H1 (cell line): ENCODE data around the gene MTARC2. TPM values are rescaled to one million over a fixed set of nuclear protein-coding genes. Genes with fewer than 3 reads are reported as not detected.

Source experiments
- CTCF ChIA-PET: fragments of 300-600 bp; sonication (Branson Sonifier 250); formaldehyde crosslinking; loops from one replicate; lab custom pipeline; 2021; ENCODE audit not compliant: partially characterized antibody; lab: Charles Lee
- POLR2A ChIA-PET: fragments of 300-600 bp; sonication (Branson Sonifier 250); formaldehyde crosslinking; loops from one replicate; lab custom pipeline; 2021; ENCODE audit warnings: inconsistent platforms; ENCODE audit not compliant: partially characterized antibody; lab: Charles Lee
- DNase-seq, 2 experiments: peaks; one replicate each; pipeline versions ENCODE4 v3.0.0 to v3.0.0-alpha.2; 2010 to 2022; ENCODE audit warnings: low spot score in 2 of 2, low read depth in 1 of 2, mixed read lengths in 1 of 2
- FAIRE-seq: peaks from 2 replicates; lab custom pipeline; 2011; peaks lifted over from hg19 to GRCh38; lab: Jason Lieb, UNC
- H2AFZ ChIP-seq: 2 replicates; pipeline ENCODE4 v1.8.1; 2012; ENCODE audit warnings: low read length, inconsistent platforms
- H2AK5ac ChIP-seq: 2 replicates; pipeline ENCODE4 v1.6.1; 2013; ENCODE audit warnings: low read depth, low read length
- H2BK120ac ChIP-seq: replicated peaks from 2 replicates; pipeline ENCODE3; 2013; ENCODE audit warnings: low read depth, low read length, inconsistent platforms
- H2BK12ac ChIP-seq: 2 replicates; pipeline ENCODE4 v1.6.1; 2013; ENCODE audit warnings: low read depth, low read length
- H2BK15ac ChIP-seq: 2 replicates; pipeline ENCODE4 v1.6.1; 2013; ENCODE audit warnings: low read length
- H2BK20ac ChIP-seq: 2 replicates; pipeline ENCODE4 v1.6.1; 2013; ENCODE audit warnings: low read length
- H2BK5ac ChIP-seq: 2 replicates; pipeline ENCODE4 v1.6.1; 2013; ENCODE audit warnings: low read depth, low read length
- H3K14ac ChIP-seq: 2 replicates; pipeline ENCODE4 v1.6.1; 2013; ENCODE audit warnings: inconsistent platforms; ENCODE audit not compliant: insufficient read length
- H3K18ac ChIP-seq: 2 replicates; pipeline ENCODE4 v1.6.1; 2013; ENCODE audit warnings: low read length; ENCODE audit errors: extremely low read depth
- H3K23ac ChIP-seq: 2 replicates; pipeline ENCODE4 v1.6.1; 2013; ENCODE audit warnings: inconsistent platforms; ENCODE audit not compliant: insufficient read length
- H3K23me2 ChIP-seq: 2 replicates; pipeline ENCODE4 v1.6.1; 2013; ENCODE audit warnings: low read depth, low read length
- H3K27ac ChIP-seq: 2 replicates; pipeline ENCODE4 v1.6.1; 2011; ENCODE audit warnings: low read depth, low read length, inconsistent platforms
- H3K27me3 ChIP-seq, 4 experiments: replicated peaks in 1 of 4; 1 replicate in 1 of 4; 2 replicates in 3 of 4; pipeline versions ENCODE4 v1.6.1 to v1.8.1; 2011 to 2013; ENCODE audit warnings: low read length in 3 of 4, mild to moderate bottlenecking in 3 of 4, inconsistent platforms in 2 of 4, mixed read lengths in 2 of 4, moderate library complexity in 1 of 4; ENCODE audit not compliant: control insufficient read depth in 3 of 4, insufficient read depth in 3 of 4; ENCODE audit errors: extremely low read depth in 1 of 4
- H3K36me3 ChIP-seq, 4 experiments: 2 replicates each; pipeline versions ENCODE4 v1.6.1 to v1.8.1; 2011 to 2013; ENCODE audit warnings: mild to moderate bottlenecking in 4 of 4, low read length in 3 of 4, moderate library complexity in 2 of 4, control low read depth in 1 of 4, inconsistent platforms in 1 of 4; ENCODE audit not compliant: insufficient read depth in 4 of 4, control insufficient read depth in 2 of 4
- H3K4ac ChIP-seq: replicated peaks from 2 replicates; pipeline ENCODE3; 2013; ENCODE audit warnings: low read length, low read depth, mixed read lengths, inconsistent platforms; ENCODE audit not compliant: insufficient read length
- H3K4me1 ChIP-seq, 4 experiments: replicated peaks in 1 of 4; 1 replicate in 1 of 4; 2 replicates in 3 of 4; pipeline versions ENCODE4 v1.6.1 to v1.8.1; 2011 to 2013; ENCODE audit warnings: low read length in 3 of 4, inconsistent platforms in 2 of 4, mixed read lengths in 1 of 4; ENCODE audit not compliant: insufficient read depth in 4 of 4, control insufficient read depth in 3 of 4
- H3K4me2 ChIP-seq, 2 experiments: 2 replicates each; pipeline versions ENCODE4 v1.6.1 to v1.8.1; 2011 to 2013; ENCODE audit warnings: low read depth in 2 of 2, low read length in 2 of 2, control low read depth in 1 of 2, inconsistent platforms in 1 of 2, mild to moderate bottlenecking in 1 of 2; ENCODE audit not compliant: insufficient read depth in 1 of 2
- H3K4me3 ChIP-seq, 4 experiments: fragments of 200-600, 300-600 bp in 1 of 4; sonication (generic), shearing (Covaris generic), sonication (Bioruptor Twin) in 1 of 4; 2 replicates each; pipeline versions ENCODE4 v1.5.1 to v1.8.1; 2011 to 2016; ENCODE audit warnings: low read length in 4 of 4, low read depth in 3 of 4, control low read depth in 2 of 4, inconsistent platforms in 2 of 4, mild to moderate bottlenecking in 2 of 4, mixed read lengths in 1 of 4, moderate library complexity in 1 of 4; ENCODE audit not compliant: insufficient read depth in 2 of 4; ENCODE audit errors: extremely low read depth in 1 of 4
- H3K56ac ChIP-seq: replicated peaks from 2 replicates; pipeline ENCODE3; 2013; ENCODE audit warnings: low read depth, mild to moderate bottlenecking, mixed read lengths, low read length, inconsistent platforms; ENCODE audit not compliant: insufficient read length
- H3K79me1 ChIP-seq: 2 replicates; pipeline ENCODE4 v1.6.1; 2013; ENCODE audit warnings: low read depth, low read length, control low read depth
- H3K79me2 ChIP-seq, 2 experiments: 2 replicates each; pipeline versions ENCODE4 v1.6.1 to v1.8.1; 2012 to 2013; ENCODE audit warnings: low read length in 2 of 2, mild to moderate bottlenecking in 2 of 2, inconsistent platforms in 1 of 2; ENCODE audit not compliant: insufficient read depth in 2 of 2, control insufficient read depth in 1 of 2
- H3K9ac ChIP-seq, 4 experiments: replicated peaks in 1 of 4; 1 replicate in 1 of 4; 2 replicates in 3 of 4; pipeline versions ENCODE4 v1.6.1 to v1.8.1; 2011 to 2013; ENCODE audit warnings: low read depth in 3 of 4, low read length in 3 of 4, control low read depth in 2 of 4, mild to moderate bottlenecking in 2 of 4, moderate library complexity in 2 of 4, inconsistent platforms in 1 of 4; ENCODE audit errors: extremely low read depth in 1 of 4
- H3K9me3 ChIP-seq, 2 experiments: 2 replicates each; pipeline versions ENCODE4 v1.6.1 to v1.8.1; 2012 to 2013; ENCODE audit warnings: mild to moderate bottlenecking in 2 of 2, moderate library complexity in 2 of 2, control low read depth in 1 of 2, inconsistent platforms in 1 of 2, low read depth in 1 of 2, low read length in 1 of 2, mixed read lengths in 1 of 2; ENCODE audit not compliant: insufficient read depth in 2 of 2
- H4K20me1 ChIP-seq, 2 experiments: replicated peaks in 1 of 2; 2 replicates each; pipeline versions ENCODE3 to v1.8.1; 2011 to 2013; ENCODE audit warnings: inconsistent platforms in 2 of 2, low read length in 2 of 2, mild to moderate bottlenecking in 1 of 2; ENCODE audit not compliant: insufficient read depth in 2 of 2, control insufficient read depth in 1 of 2
- H4K5ac ChIP-seq: 2 replicates; pipeline ENCODE4 v1.6.1; 2013; ENCODE audit warnings: low read length, low read depth, mixed read lengths, inconsistent platforms; ENCODE audit not compliant: insufficient read length
- H4K8ac ChIP-seq: 2 replicates; pipeline ENCODE4 v1.8.0; 2013; ENCODE audit warnings: mild to moderate bottlenecking, moderate library complexity, low read length, inconsistent platforms; ENCODE audit not compliant: insufficient read depth; ENCODE audit errors: extremely low read depth
- H4K91ac ChIP-seq: replicated peaks from 2 replicates; pipeline ENCODE3; 2013; ENCODE audit warnings: low read length, mixed read lengths, inconsistent platforms; ENCODE audit not compliant: insufficient read length
- CBX8 ChIP-seq: fragments of 300-800, 300-1000 bp; sonication (generic); IDR thresholded peaks from 2 replicates; pipeline ENCODE4 v1.7.1; 2016; ENCODE audit warnings: low read depth, low read length, borderline replicate concordance
- CREB1 ChIP-seq: IDR thresholded peaks from 2 replicates; pipeline ENCODE4 v1.6.1; 2012; ENCODE audit warnings: inconsistent platforms
- CTBP2 ChIP-seq: IDR thresholded peaks from 2 replicates; pipeline ENCODE4 v1.7.0; 2011; ENCODE audit warnings: borderline replicate concordance, mild to moderate bottlenecking, moderate library complexity, mixed read lengths, low read length; ENCODE audit not compliant: insufficient read depth, insufficient read length
- HDAC2 ChIP-seq, 2 experiments: fragments of 300-600 bp in 1 of 2; sonication (generic) in 1 of 2; IDR thresholded peaks; 2 replicates each; pipeline ENCODE4 v1.6.1; 2011 to 2012; ENCODE audit warnings: low read depth in 2 of 2, low read length in 2 of 2, mild to moderate bottlenecking in 2 of 2, moderate library complexity in 2 of 2, borderline replicate concordance in 1 of 2, inconsistent platforms in 1 of 2
- SAP30 ChIP-seq: fragments of 300-600 bp; sonication (generic); IDR thresholded peaks from 2 replicates; pipeline ENCODE4 v1.7.1; 2012; ENCODE audit warnings: low read length, moderate library complexity, mild to moderate bottlenecking, inconsistent platforms; ENCODE audit not compliant: insufficient read depth, insufficient replicate concordance
- SP4 ChIP-seq: IDR thresholded peaks from 2 replicates; pipeline ENCODE4 v1.6.1; 2012; ENCODE audit warnings: low read length, inconsistent platforms
- TAF1 ChIP-seq: IDR thresholded peaks from 2 replicates; pipeline ENCODE4 v1.6.1; 2011; ENCODE audit warnings: mild to moderate bottlenecking, low read depth, low read length
- TBP ChIP-seq: IDR thresholded peaks from 2 replicates; pipeline ENCODE4 v1.6.1; 2011; ENCODE audit warnings: low read depth, low read length, improper control_type of control experiment
- WGBS, 2 experiments: shearing (Covaris generic) in 1 of 2; methylation state at CpG; one replicate each; pipeline versions ENCODE4 v1.1.6 to v1.1.7; 2013 to 2015; ENCODE audit warnings: low lambda C conversion rate in 2 of 2, mixed read lengths in 2 of 2, inconsistent platforms in 1 of 2, low coverage in 1 of 2, missing lambda C conversion rate in 1 of 2; ENCODE audit not compliant: insufficient replicate concordance in 2 of 2, insufficient coverage in 1 of 2, insufficient read length in 1 of 2; ENCODE audit errors: extremely low coverage in 1 of 2, missing lambda C conversion rate in 1 of 2; 5-methylcytosine and 5-hydroxymethylcytosine counted together
- polyA plus RNA-seq, 7 experiments: library from polyadenylated mRNA; depleted of rRNA in 3 of 7; stranded (reverse) in 5 of 7; unstranded in 2 of 7; fragments of >200 nt in 5 of 7; fragments of 200-250 nt in 2 of 7; gene quantifications; 1 replicate in 5 of 7; 2 replicates in 1 of 7; 4 replicates in 1 of 7; pipeline versions ENCODE4 v1.2.1 to v1.2.3, GENCODE V29; 2011 to 2013; ENCODE audit warnings: missing spikeins in 2 of 7, mixed read lengths in 2 of 7
- total RNA-seq: library from RNA; stranded (reverse); fragmentation: NEBNext Ultra II Directional; extraction: Animal tissue kit (Norgen Biotek cat#: 25700); gene quantifications from 2 replicates; pipeline ENCODE4 v1.2.1, GENCODE V29; 2021
- TF ChIP-seq, protein P1 (sequence below): IDR thresholded peaks from 2 replicates; pipeline ENCODE4 v1.6.1; 2011; ENCODE audit warnings: low read length, improper control_type of control experiment
- TF ChIP-seq, protein P2 (sequence below): IDR thresholded peaks from 2 replicates; pipeline ENCODE4 v1.6.1; 2011; ENCODE audit warnings: low read depth, mild to moderate bottlenecking, low read length; ENCODE audit not compliant: insufficient read depth

MTARC2 gene
- total and polyA plus RNA-seq, 2 of the 8 experiments (the other 6 are each of a cell fraction or from before 2014, with no cell fraction given) = 7.2 to 7.9 TPM

DNA sequence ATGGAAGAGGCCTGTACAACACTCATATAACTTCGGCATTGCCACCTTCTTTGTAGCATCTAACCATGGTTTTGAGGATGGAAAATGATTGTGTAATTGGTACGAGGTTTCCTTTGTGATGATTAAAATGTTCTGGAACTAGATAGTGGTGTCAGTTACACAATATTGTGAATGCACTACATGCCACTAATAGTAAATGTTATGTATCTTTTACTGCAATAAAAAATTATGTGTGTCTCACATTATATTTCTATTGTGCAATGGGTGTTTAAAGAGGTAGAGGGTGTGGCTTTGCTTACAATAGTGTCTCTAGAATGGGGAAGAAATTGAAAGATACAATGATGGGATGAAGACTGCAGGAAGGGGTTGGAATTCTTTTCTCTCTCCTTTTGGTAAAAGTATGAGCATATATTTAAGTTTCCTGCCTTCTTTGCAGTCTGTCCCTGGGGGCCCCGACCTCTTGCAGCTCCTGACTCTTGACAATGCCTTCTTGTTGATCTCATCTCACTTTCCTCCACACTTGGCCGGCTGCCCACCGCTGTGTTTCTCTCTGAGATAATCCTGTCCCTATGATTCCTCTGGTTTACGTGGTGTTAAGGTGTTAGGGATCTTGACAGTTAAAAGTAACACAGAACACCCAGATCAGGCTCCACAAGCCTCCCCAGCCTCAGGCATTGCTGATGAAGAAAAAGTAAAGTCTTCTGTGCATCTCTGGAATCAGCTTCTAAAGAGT, 77.9 kb downstream of the MTARC2 start:
- H3K79me1 ChIP-seq = no peaks in the 10 kb centered on the region
- no peak for FAIRE-seq
- H2BK15ac ChIP-seq = no peak overlapping the region
- no peaks in the 10 kb centered on the region; a peak in 1 of 7 replicates for H3K4me1 ChIP-seq
- H2AK5ac ChIP-seq = no peak overlapping the region
- H4K5ac ChIP-seq = no peak overlapping the region
- ChIA-PET POLR2A (no interaction called here), CTCF (interaction anchor here (0.9 to 4.2 kb wide), 3 partner anchors 11 to 77 kb away, joined by 3 to 26 read pairs (median 4); partner anchors contain the start of gene MTARC2)
- no peaks in the 10 kb centered on the region for H3K36me3 ChIP-seq
- no peak overlapping the region for H2BK5ac ChIP-seq
- no peak overlapping the region for H3K4ac ChIP-seq
- DNase-seq = no peak
- H3K56ac ChIP-seq = no peak overlapping the region
- no peaks in the 10 kb centered on the region for H3K27me3 ChIP-seq
- no peak overlapping the region for H2BK120ac ChIP-seq
- no peak overlapping the region for H3K9ac ChIP-seq
- H3K18ac ChIP-seq = no peak overlapping the region
- H3K9me3 ChIP-seq = no peaks in the 10 kb centered on the region
- H4K91ac ChIP-seq = no peak overlapping the region
- H2BK20ac ChIP-seq = no peak overlapping the region
- no peaks in the 10 kb centered on the region for H4K20me1 ChIP-seq
- H3K23ac ChIP-seq = no peak overlapping the region
- H2AFZ ChIP-seq = no peak overlapping the region
- no peaks in the 10 kb centered on the region; the same call in 1 of the 2 replicates for H3K23me2 ChIP-seq
- H3K79me2 ChIP-seq = no peaks in the 10 kb centered on the region
- H3K27ac ChIP-seq = no peak overlapping the region
- no peak overlapping the region for H4K8ac ChIP-seq
- H3K4me2 ChIP-seq = no peak overlapping the region
- H3K4me3 ChIP-seq = no peak overlapping the region
- no peak overlapping the region for H2BK12ac ChIP-seq
- 87% methylated on average over 6 of the region's 6 CpGs; no CpG with 5 or more reads in 1 of the 2 experiments for WGBS, 2 experiments
- H3K14ac ChIP-seq = no peak overlapping the region
- TF ChIP-seq CBX8 = no peak
- no peak for TF ChIP-seq SAP30
- no peak for TF ChIP-seq CREB1
- TF ChIP-seq CTBP2 = no peak
- no peak for TF ChIP-seq TBP
- TF ChIP-seq, protein P1, sequence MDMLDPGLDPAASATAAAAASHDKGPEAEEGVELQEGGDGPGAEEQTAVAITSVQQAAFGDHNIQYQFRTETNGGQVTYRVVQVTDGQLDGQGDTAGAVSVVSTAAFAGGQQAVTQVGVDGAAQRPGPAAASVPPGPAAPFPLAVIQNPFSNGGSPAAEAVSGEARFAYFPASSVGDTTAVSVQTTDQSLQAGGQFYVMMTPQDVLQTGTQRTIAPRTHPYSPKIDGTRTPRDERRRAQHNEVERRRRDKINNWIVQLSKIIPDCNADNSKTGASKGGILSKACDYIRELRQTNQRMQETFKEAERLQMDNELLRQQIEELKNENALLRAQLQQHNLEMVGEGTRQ = no peak
- no peak for TF ChIP-seq SP4
- TF ChIP-seq, protein P2, sequence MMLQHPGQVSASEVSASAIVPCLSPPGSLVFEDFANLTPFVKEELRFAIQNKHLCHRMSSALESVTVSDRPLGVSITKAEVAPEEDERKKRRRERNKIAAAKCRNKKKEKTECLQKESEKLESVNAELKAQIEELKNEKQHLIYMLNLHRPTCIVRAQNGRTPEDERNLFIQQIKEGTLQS = no peak
- no peak for TF ChIP-seq TAF1
- no peak for TF ChIP-seq HDAC2 (IDR thresholded peaks at IDR 0.05; ENCODE audit: borderline replicate concordance in 1 of 2, low read depth in 2 of 2, low read length in 2 of 2)
